Prostate gland (tissue), 2 donors: ENCODE data around the gene TMEM233. TPM values are rescaled to one million over a fixed set of nuclear protein-coding genes. Genes with fewer than 3 reads are reported as not detected.

Experiments
- DNase-seq: peaks from one replicate; pipeline ENCODE4 v3.0.0-alpha.2; 2019; ENCODE audit warnings: low spot score
- H3K27ac ChIP-seq, 2 donors: fragments of 200-600 bp; sonication (generic); 2 replicates each; pipeline ENCODE4 v1.5.1; 2017 to 2019
- H3K27me3 ChIP-seq: fragments of 200-600 bp; sonication (generic); replicated peaks from 2 replicates; pipeline ENCODE4 v1.5.1; 2019; ENCODE audit not compliant: insufficient read depth
- H3K36me3 ChIP-seq, 2 donors: fragments of 200-600 bp; sonication (generic); 1 replicate in 1 of 2; 2 replicates in 1 of 2; pipeline versions ENCODE4 v1.5.1 to v1.8.1; 2017 to 2019
- H3K4me1 ChIP-seq: fragments of 200-600 bp; sonication (generic); replicated peaks from 2 replicates; pipeline ENCODE4 v1.5.1; 2019
- H3K4me3 ChIP-seq, 2 donors: fragments of 200-600 bp; sonication (generic); 2 replicates each; pipeline ENCODE4 v1.5.1; 2017 to 2019
- H3K9me3 ChIP-seq: fragments of 200-600 bp; sonication (generic); 2 replicates; pipeline ENCODE4 v1.5.1; 2017
- CTCF ChIP-seq, 4 experiments: fragments of 200-600 bp in 2 of 4; fragments of 450-650 bp in 2 of 4; sonication (generic) in 2 of 4; IDR thresholded peaks; 1 replicate in 3 of 4; 2 replicates in 1 of 4; pipeline ENCODE4 v1.5.1; 2016 to 2019; ENCODE audit warnings: antibody characterized with exemption in 4 of 4, mild to moderate bottlenecking in 2 of 4, moderate library complexity in 2 of 4
- POLR2A ChIP-seq: fragments of 450-650 bp; IDR thresholded peaks from one replicate; pipeline ENCODE4 v1.6.1; 2016; ENCODE audit warnings: antibody characterized with exemption, mild to moderate bottlenecking
- POLR2AphosphoS5 ChIP-seq: sonication (generic); formaldehyde crosslinking; IDR thresholded peaks from one replicate; pipeline ENCODE4 v1.6.1; 2017; ENCODE audit warnings: antibody characterized with exemption
- WGBS: methylation state at CpG from one replicate; pipeline ENCODE4 v1.1.5; 2018; 5-methylcytosine and 5-hydroxymethylcytosine counted together
- intact Hi-C: fragments of 100-400 bp; cut with DNase I; formaldehyde crosslinking; loops from one replicate; pipeline ENCODE4 v1.14.2; 2022
- total RNA-seq, 2 donors: library from RNA; depleted of rRNA; stranded (reverse); fragments of >200 nt; gene quantifications; one replicate each; pipeline ENCODE4 v1.1.0, GENCODE V29; 2016

The TMEM233 gene
- total RNA-seq, 2 donors from 2014 or later: 0.18 TPM; not detected in 1

GRCh38 chr12:119592232-119592631, 1.3 kb upstream of the TMEM233 start:
- Histone ChIP-seq H3K36me3 (no peaks in the 10 kb centered on the region), H3K27ac (no peak overlapping the region), H3K4me3 (no peak overlapping the region), H3K9me3 (no peaks in the 10 kb centered on the region), H3K27me3 (peaks cover 15% of the 10 kb centered on the region), H3K4me1 (no peaks in the 10 kb centered on the region)
- intact Hi-C loops: no loop called here
- DNase-seq: no peak
- TF ChIP-seq POLR2AphosphoS5: no peak
- no peak for TF ChIP-seq CTCF (IDR thresholded peaks at IDR 0.05)
- TF ChIP-seq POLR2A: no peak
- WGBS: 72% methylated on average over 2 of the region's 2 CpGs

GRCh38 chr12:119594399-119594730, 791 bp downstream of the TMEM233 start:
- Histone ChIP-seq H3K9me3 (no peaks in the 10 kb centered on the region), H3K4me3 (peak overlapping the region in 1 of 2 donors; percentile 20), H3K27ac (no peak overlapping the region), H3K4me1 (no peaks in the 10 kb centered on the region), H3K27me3 (peaks cover 15% of the 10 kb centered on the region), H3K36me3 (no peaks in the 10 kb centered on the region)
- no peak for DNase-seq
- no peak for TF ChIP-seq CTCF (IDR thresholded peaks at IDR 0.05)
- no peak for TF ChIP-seq POLR2AphosphoS5
- no peak for TF ChIP-seq POLR2A
- WGBS: 2% methylated on average over 22 of the region's 22 CpGs
- intact Hi-C loops: no loop called here

- intact Hi-C loops: no loop called here
- DNase-seq: no peak
- TF ChIP-seq CTCF (IDR thresholded peaks at IDR 0.05) (no peak), POLR2AphosphoS5 (no peak), POLR2A (no peak)
- Histone ChIP-seq H3K9me3 (no peaks in the 10 kb centered on the region), H3K36me3 (no peaks in the 10 kb centered on the region), H3K4me1 (no peaks in the 10 kb centered on the region), H3K27me3 (peaks cover 15% of the 10 kb centered on the region), H3K27ac (no peak overlapping the region), H3K4me3 (peak overlapping the region in 1 of 2 donors; percentile 20)
- 3% methylated on average over 49 of the region's 49 CpGs for WGBS
Measured at GRCh38 chr12:119594772-119595445, 1.3 kb downstream of the TMEM233 start.

GRCh38 chr12:119598159-119598558, 4.6 kb downstream of the TMEM233 start:
- Histone ChIP-seq H3K9me3 (no peaks in the 10 kb centered on the region), H3K27me3 (peaks cover 11% of the 10 kb centered on the region), H3K36me3 (no peaks in the 10 kb centered on the region), H3K27ac (no peak overlapping the region), H3K4me3 (no peak overlapping the region), H3K4me1 (no peaks in the 10 kb centered on the region)
- DNase-seq: no peak
- no peak for TF ChIP-seq POLR2A
- no peak for TF ChIP-seq POLR2AphosphoS5
- no peak for TF ChIP-seq CTCF (IDR thresholded peaks at IDR 0.05)
- 50% methylated on average over 1 of the region's 1 CpG for WGBS
- intact Hi-C loops: no loop called here
